Osteoblast (primary cell): ENCODE measurements around the gene BCAS3. TPM values are rescaled to one million over a fixed set of nuclear protein-coding genes. Genes with fewer than 3 reads are reported as not detected.

Source experiments
- DNase-seq: peaks from one replicate; pipeline ENCODE4 v3.0.0; 2011; ENCODE audit warnings: low spot score, mixed read lengths; ENCODE audit not compliant: insufficient read length; ENCODE audit errors: missing footprints
- H2AFZ ChIP-seq: 2 replicates; pipeline ENCODE4 v1.6.0; 2011; ENCODE audit warnings: mild to moderate bottlenecking, low read length
- H3K27ac ChIP-seq: 2 replicates; pipeline ENCODE4 v1.5.1; 2011; ENCODE audit warnings: mild to moderate bottlenecking, low read depth, low read length, moderate library complexity
- H3K27me3 ChIP-seq: 2 replicates; pipeline ENCODE4 v1.6.0; 2012; ENCODE audit warnings: mild to moderate bottlenecking, control low read depth, inconsistent platforms, low read length, moderate library complexity; ENCODE audit not compliant: insufficient read depth
- H3K36me3 ChIP-seq: 2 replicates; pipeline ENCODE4 v1.5.1; 2011; ENCODE audit warnings: mild to moderate bottlenecking, low read length, control low read depth, moderate library complexity; ENCODE audit not compliant: insufficient read depth
- H3K4me1 ChIP-seq: 2 replicates; pipeline ENCODE4 v1.5.1; 2011; ENCODE audit warnings: mild to moderate bottlenecking, low read length, control low read depth, moderate library complexity; ENCODE audit not compliant: insufficient read depth
- H3K4me2 ChIP-seq: 2 replicates; pipeline ENCODE4 v1.6.0; 2011; ENCODE audit warnings: mild to moderate bottlenecking, low read length; ENCODE audit not compliant: insufficient read depth
- H3K4me3 ChIP-seq: fragments of 200-600 bp; sonication (generic); 3 replicates; pipeline ENCODE4 v1.5.1; 2012; ENCODE audit warnings: mild to moderate bottlenecking, low read length, inconsistent platforms; ENCODE audit not compliant: insufficient read depth
- H3K79me2 ChIP-seq: 2 replicates; pipeline ENCODE4 v1.6.0; 2012; ENCODE audit warnings: mild to moderate bottlenecking, low read length, control low read depth, inconsistent platforms; ENCODE audit not compliant: insufficient read depth
- H3K9me3 ChIP-seq: 2 replicates; pipeline ENCODE4 v1.5.1; 2011; ENCODE audit warnings: low read depth, low read length, control low read depth
- H4K20me1 ChIP-seq: 2 replicates; pipeline ENCODE4 v1.6.0; 2012; ENCODE audit warnings: mild to moderate bottlenecking, low read length, control low read depth; ENCODE audit not compliant: insufficient read depth
- CTCF ChIP-seq: IDR thresholded peaks from 2 replicates; pipeline ENCODE4 v1.5.1; 2011; ENCODE audit warnings: mild to moderate bottlenecking, low read depth, low read length, moderate library complexity; ENCODE audit errors: extremely low read depth
- total RNA-seq: library from RNA; depleted of rRNA; stranded (reverse); fragments of >200 nt; gene quantifications from 2 replicates; pipeline ENCODE4 v1.2.3, GENCODE V29; 2012

BCAS3 gene
- total RNA-seq, 1 donor = 31.5 TPM

GRCh38 chr17:60993497-60993896 lies 315.8 kb downstream of the BCAS3 start:
- Histone ChIP-seq H4K20me1 (no peaks in the 10 kb centered on the region), H3K27ac (no peak overlapping the region), H3K4me3 (no peak overlapping the region), H3K4me2 (no peak overlapping the region), H3K4me1 (no peaks in the 10 kb centered on the region), H3K79me2 (no peaks in the 10 kb centered on the region), H3K36me3 (no peaks in the 10 kb centered on the region), H3K27me3 (no peaks in the 10 kb centered on the region), H2AFZ (no peak overlapping the region), H3K9me3 (no peaks in the 10 kb centered on the region)
- DNase-seq = no peak
- TF ChIP-seq CTCF = no peak

- H3K79me2 ChIP-seq = no peaks in the 10 kb centered on the region
- H3K9me3 ChIP-seq = no peaks in the 10 kb centered on the region
- H3K4me1 ChIP-seq = peaks cover 1% of the 10 kb centered on the region
- H2AFZ ChIP-seq = no peak overlapping the region
- DNase-seq = no peak
- no peak overlapping the region for H3K4me2 ChIP-seq
- H4K20me1 ChIP-seq = no peaks in the 10 kb centered on the region
- no peak overlapping the region for H3K4me3 ChIP-seq
- no peaks in the 10 kb centered on the region for H3K36me3 ChIP-seq
- H3K27me3 ChIP-seq = no peaks in the 10 kb centered on the region
- H3K27ac ChIP-seq = no peak overlapping the region
- TF ChIP-seq CTCF = no peak
Observed at GRCh38 chr17:60995680-60996079, 318.0 kb downstream of the BCAS3 start.

- peak overlapping the region; percentile 71 for H3K4me2 ChIP-seq
- peak; percentile 37 for DNase-seq
- no peaks in the 10 kb centered on the region for H3K27me3 ChIP-seq
- H4K20me1 ChIP-seq = no peaks in the 10 kb centered on the region
- H3K79me2 ChIP-seq = no peaks in the 10 kb centered on the region
- TF ChIP-seq CTCF = peak; percentile 54
- peak overlapping the region; percentile 67 for H2AFZ ChIP-seq
- peaks cover 15% of the 10 kb centered on the region for H3K4me1 ChIP-seq
- H3K36me3 ChIP-seq = no peaks in the 10 kb centered on the region
- peak overlapping the region; percentile 57 for H3K27ac ChIP-seq
- H3K4me3 ChIP-seq = peak overlapping the region; percentile 33
- H3K9me3 ChIP-seq = no peaks in the 10 kb centered on the region
Observed at GRCh38 chr17:61000911-61001310, 323.3 kb downstream of the BCAS3 start.

- H3K27me3 ChIP-seq = no peaks in the 10 kb centered on the region
- peak; percentile 49 for TF ChIP-seq CTCF
- no peak overlapping the region for H2AFZ ChIP-seq
- H3K9me3 ChIP-seq = no peaks in the 10 kb centered on the region
- peak; percentile 10 for DNase-seq
- peaks cover 15% of the 10 kb centered on the region for H3K4me1 ChIP-seq
- no peak overlapping the region for H3K4me2 ChIP-seq
- no peak overlapping the region for H3K4me3 ChIP-seq
- H3K79me2 ChIP-seq = no peaks in the 10 kb centered on the region
- H3K27ac ChIP-seq = peak overlapping the region; percentile 37
- H4K20me1 ChIP-seq = no peaks in the 10 kb centered on the region
- H3K36me3 ChIP-seq = no peaks in the 10 kb centered on the region
Observed at GRCh38 chr17:61002316-61002736, 324.7 kb downstream of the BCAS3 start.
